ENCODE results near the gene POLD4.

The POLD4 gene

GRCh38 chr11:67371189-67371910, 18.0 kb upstream of the POLD4 start:
- DNase-seq (ENCODE audit: low read depth in 2 of 2, low spot score in 1 of 2): no peak

GRCh38 chr11:67370351-67371076, 17.2 kb upstream of the POLD4 start:
- DNase-seq (ENCODE audit: low read depth in 2 of 2, low spot score in 1 of 2): no peak

- DNase-seq (ENCODE audit: low read depth in 2 of 2, low spot score in 1 of 2): no peak
Observed at GRCh38 chr11:67369801-67370284, 16.5 kb upstream of the POLD4 start.

GRCh38 chr11:67369275-67369674, 15.9 kb upstream of the POLD4 start:
- DNase-seq (ENCODE audit: low read depth in 2 of 2, low spot score in 1 of 2): no peak

GRCh38 chr11:67368621-67369020, 15.3 kb upstream of the POLD4 start:
- no peak for DNase-seq (ENCODE audit: low read depth in 2 of 2, low spot score in 1 of 2)

GRCh38 chr11:67367761-67368227, 14.4 kb upstream of the POLD4 start:
- DNase-seq (ENCODE audit: low read depth in 2 of 2, low spot score in 1 of 2): no peak

GRCh38 chr11:67366961-67367760, 13.8 kb upstream of the POLD4 start:
- no peak for DNase-seq (ENCODE audit: low read depth in 2 of 2, low spot score in 1 of 2)

- DNase-seq (ENCODE audit: low read depth in 2 of 2, low spot score in 1 of 2): no peak
Observed at GRCh38 chr11:67366546-67366945, 13.2 kb upstream of the POLD4 start.

GRCh38 chr11:67365736-67366444, 12.5 kb upstream of the POLD4 start:
- DNase-seq (ENCODE audit: low read depth in 2 of 2, low spot score in 1 of 2): no peak

GRCh38 chr11:67364783-67365722, 11.7 kb upstream of the POLD4 start:
- no peak for DNase-seq (ENCODE audit: low read depth in 2 of 2, low spot score in 1 of 2)

GRCh38 chr11:67364169-67364568, 10.8 kb upstream of the POLD4 start:
- DNase-seq (ENCODE audit: low read depth in 2 of 2, low spot score in 1 of 2): no peak

GRCh38 chr11:67357831-67358670, 4.7 kb upstream of the POLD4 start:
- DNase-seq (ENCODE audit: low read depth in 2 of 2, low spot score in 1 of 2): no peak

GRCh38 chr11:67356864-67357561, 3.7 kb upstream of the POLD4 start:
- DNase-seq (ENCODE audit: low read depth in 2 of 2, low spot score in 1 of 2): peak; percentile 40 to 55

GRCh38 chr11:67356387-67356863, 3.1 kb upstream of the POLD4 start:
- no peak for DNase-seq (ENCODE audit: low read depth in 2 of 2, low spot score in 1 of 2)

GRCh38 chr11:67355794-67356386, 2.5 kb upstream of the POLD4 start:
- DNase-seq (ENCODE audit: low read depth in 2 of 2, low spot score in 1 of 2): no peak

GRCh38 chr11:67355023-67355793, 1.9 kb upstream of the POLD4 start:
- DNase-seq (ENCODE audit: low read depth in 2 of 2, low spot score in 1 of 2): no peak

Data from stimulated activated CD8-positive, alpha-beta memory T cell treated with anti-CD3 and anti-CD28 coated beads, Interleukin-4, amount 100 ng/mL, for 4 hours (primary cell).